Neutrophil (primary cell): ENCODE data around the gene RAPGEF1.

ENCODE experiments used
- H3K27ac ChIP-seq: fragments of 200-600 bp; sonication (generic); 2 replicates; pipeline ENCODE4 v1.5.1; 2016; ENCODE audit warnings: mild to moderate bottlenecking, moderate library complexity
- H3K27me3 ChIP-seq: fragments of 200-600 bp; sonication (generic); 2 replicates; pipeline ENCODE4 v1.6.0; 2016; ENCODE audit warnings: mild to moderate bottlenecking
- H3K36me3 ChIP-seq: fragments of 200-600 bp; sonication (generic); 2 replicates; pipeline ENCODE4 v1.5.1; 2017
- H3K4me1 ChIP-seq, 2 experiments: fragments of 200-600 bp in 1 of 2; sonication (generic) in 1 of 2; 1 replicate in 1 of 2; 2 replicates in 1 of 2; pipeline versions ENCODE4 v1.5.1 to v1.6.1; 2013 to 2016; ENCODE audit warnings: low read depth in 1 of 2, low read length in 1 of 2, mild to moderate bottlenecking in 1 of 2, moderate library complexity in 1 of 2; ENCODE audit not compliant: control insufficient read depth in 1 of 2, insufficient read depth in 1 of 2
- H3K4me3 ChIP-seq, 2 experiments: fragments of 200-600 bp in 1 of 2; sonication (generic) in 1 of 2; 1 replicate in 1 of 2; 2 replicates in 1 of 2; pipeline ENCODE4 v1.5.1; 2013 to 2016; ENCODE audit warnings: low read depth in 1 of 2, low read length in 1 of 2, mild to moderate bottlenecking in 1 of 2, moderate library complexity in 1 of 2
- H3K9me3 ChIP-seq: fragments of 200-600 bp; sonication (generic); 2 replicates; pipeline ENCODE4 v1.5.1; 2016
- CTCF ChIP-seq: fragments of 200-600 bp; sonication (generic); IDR thresholded peaks from 2 replicates; pipeline ENCODE4 v1.5.1; 2016; ENCODE audit warnings: antibody characterized with exemption

The RAPGEF1 gene

GRCh38 chr9:131704141-131704983 is 35.5 kb downstream of the RAPGEF1 start:
- H3K36me3 ChIP-seq: no peaks in the 10 kb centered on the region
- no peaks in the 10 kb centered on the region for H3K9me3 ChIP-seq
- H3K27me3 ChIP-seq: no peaks in the 10 kb centered on the region
- TF ChIP-seq CTCF: no peak
- H3K4me1 ChIP-seq: peaks cover 32 to 56% of the 10 kb centered on the region in 2 experiments
- no peak overlapping the region for H3K4me3 ChIP-seq
- H3K27ac ChIP-seq: peak overlapping the region; percentile 42

- H3K4me1 ChIP-seq: peaks cover 34 to 59% of the 10 kb centered on the region in 2 experiments
- no peak overlapping the region for H3K4me3 ChIP-seq
- H3K36me3 ChIP-seq: no peaks in the 10 kb centered on the region
- H3K27me3 ChIP-seq: no peaks in the 10 kb centered on the region
- H3K27ac ChIP-seq: peak overlapping the region; percentile 42
- no peaks in the 10 kb centered on the region for H3K9me3 ChIP-seq
- no peak for TF ChIP-seq CTCF
Observed at GRCh38 chr9:131703697-131704096, 36.2 kb downstream of the RAPGEF1 start.

GRCh38 chr9:131702911-131703310 is 37.0 kb downstream of the RAPGEF1 start:
- H3K36me3 ChIP-seq: no peaks in the 10 kb centered on the region
- no peak overlapping the region for H3K4me3 ChIP-seq
- no peaks in the 10 kb centered on the region for H3K9me3 ChIP-seq
- H3K27ac ChIP-seq: no peak overlapping the region
- H3K27me3 ChIP-seq: no peaks in the 10 kb centered on the region
- peaks cover 34 to 59% of the 10 kb centered on the region in 2 experiments for H3K4me1 ChIP-seq
- TF ChIP-seq CTCF: no peak

- Histone ChIP-seq H3K4me1 (peaks cover 34 to 59% of the 10 kb centered on the region in 2 experiments), H3K27me3 (no peaks in the 10 kb centered on the region), H3K27ac (peak overlapping the region; percentile 98), H3K4me3 (no peak overlapping the region), H3K9me3 (no peaks in the 10 kb centered on the region), H3K36me3 (no peaks in the 10 kb centered on the region)
- no peak for TF ChIP-seq CTCF
Observed at GRCh38 chr9:131701789-131702337, 38.0 kb downstream of the RAPGEF1 start.

- Histone ChIP-seq H3K4me3 (no peak overlapping the region), H3K27me3 (no peaks in the 10 kb centered on the region), H3K4me1 (peaks cover 36 to 59% of the 10 kb centered on the region in 2 experiments), H3K9me3 (no peaks in the 10 kb centered on the region), H3K36me3 (no peaks in the 10 kb centered on the region), H3K27ac (peak overlapping the region; percentile 98)
- no peak for TF ChIP-seq CTCF
Observed at GRCh38 chr9:131701436-131701781, 38.5 kb downstream of the RAPGEF1 start.
